Heart left ventricle (tissue), 13 donors: ENCODE data around the gene GPRIN3.

Source experiments
- CTCF ChIP-seq, 12 donors: fragments of 200-600 bp; sonication (generic) in 4 of 12; IDR thresholded peaks; one replicate each; pipeline versions ENCODE4 v1.5.0 to v1.8.0; 2018 to 2022; ENCODE audit warnings: antibody characterized with exemption in 12 of 12, mild to moderate bottlenecking in 5 of 12
- POLR2A ChIP-seq, 2 donors: fragments of 450-650 bp; IDR thresholded peaks; one replicate each; pipeline ENCODE4 v1.6.1; 2017; ENCODE audit warnings: antibody characterized with exemption in 2 of 2, mild to moderate bottlenecking in 2 of 2, moderate library complexity in 2 of 2
- donor health status: ischemic (EF 13 %, LVEDD 7.1; RV severe dilation, severe dysfunction).
- donor health status: DM: no; HTN: yes; CAD: no.
- donor health status: DM: no; HTN: no; CAD: no.
- donor health status: ischemic (EF 25% LVEDD 6.9; RV normal size, moderate dysfunction).
- donor health status: ischemic (EF 25% LVEDD 5.7; RV mildly dilated, moderate dysfunction).
- donor health status: ischemic (EF 35%, LVEDD 5.7; RV mildly dilated, moderate dysfunction).
- donor health status: nonischemic (EF 11% LVEDD 7.7; RV severe dilation, severe dysfunction).
- donor health status: DM: yes; HTN: yes; CAD: no.
- donor health status: PGD.
- donor health status: ischemic (EF 29% LVEDD 5.4; RV normal size, mild dysfunction).
- donor health status: nonischemic (EF 23%, LVEDD 6.1; RV moderate dilation, normal function).

- no peak for TF ChIP-seq CTCF (IDR thresholded peaks at IDR 0.05)
- no peak for TF ChIP-seq POLR2A (IDR thresholded peaks at IDR 0.05)
Measured at GRCh38 chr4:89203902-89204301, 103.7 kb downstream of the GPRIN3 start.
